Measurements from ENCODE around the gene NDUFC1. TPM values are rescaled to one million over a fixed set of nuclear protein-coding genes. Genes with fewer than 3 reads are reported as not detected.

NDUFC1 gene
- total RNA-seq: 63.4 and 67.2 TPM in 2 replicates

GRCh38 chr4:139301821-139302611 is at the start of gene NDUFC1:
Gene NDUFC1 (minus strand): TSS chr4:139302477. CDS start chr4:139295798, 6,679 bp downstream.

DNA sequence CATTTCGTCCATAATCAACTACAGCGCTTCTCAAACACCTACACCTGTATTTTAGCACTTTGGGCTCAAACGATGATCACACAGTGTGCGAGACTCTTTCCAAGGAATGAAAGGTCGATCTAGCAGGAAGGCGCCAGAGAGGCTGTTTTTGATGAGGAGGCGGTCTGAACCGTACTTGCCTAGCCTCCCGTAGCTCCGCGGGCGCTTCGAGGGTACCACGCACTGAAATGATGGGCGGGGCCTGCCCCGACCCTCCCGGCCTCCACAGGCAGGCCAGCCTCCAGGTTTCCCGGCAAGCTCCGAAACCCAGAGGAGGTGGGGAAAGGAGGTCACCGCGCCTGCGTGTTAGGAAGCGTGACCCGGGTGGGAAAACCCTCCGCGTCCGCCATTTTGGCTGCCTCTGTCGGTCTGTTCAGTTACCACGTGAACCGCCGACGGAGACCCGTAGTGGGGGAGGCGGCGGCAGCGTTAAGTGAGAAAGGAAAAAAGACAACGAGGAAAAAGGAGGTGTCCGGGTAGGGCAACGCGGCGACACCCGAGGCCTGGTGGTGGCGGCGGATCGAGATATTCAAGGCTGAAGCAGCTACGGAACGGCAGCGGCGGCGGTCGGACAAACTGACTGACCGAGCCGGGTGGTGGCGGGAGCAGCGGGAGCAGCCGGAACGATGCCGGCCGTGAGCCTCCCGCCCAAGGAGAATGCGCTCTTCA is 1.0 kb downstream of the NDUFC1 start, which contains the start of gene NAA15:
Gene NAA15, plus strand, starts transcription at position 393 of the 708 bp plus-strand sequence. Its CDS starts 273 bp downstream, at position 666.

DNA sequence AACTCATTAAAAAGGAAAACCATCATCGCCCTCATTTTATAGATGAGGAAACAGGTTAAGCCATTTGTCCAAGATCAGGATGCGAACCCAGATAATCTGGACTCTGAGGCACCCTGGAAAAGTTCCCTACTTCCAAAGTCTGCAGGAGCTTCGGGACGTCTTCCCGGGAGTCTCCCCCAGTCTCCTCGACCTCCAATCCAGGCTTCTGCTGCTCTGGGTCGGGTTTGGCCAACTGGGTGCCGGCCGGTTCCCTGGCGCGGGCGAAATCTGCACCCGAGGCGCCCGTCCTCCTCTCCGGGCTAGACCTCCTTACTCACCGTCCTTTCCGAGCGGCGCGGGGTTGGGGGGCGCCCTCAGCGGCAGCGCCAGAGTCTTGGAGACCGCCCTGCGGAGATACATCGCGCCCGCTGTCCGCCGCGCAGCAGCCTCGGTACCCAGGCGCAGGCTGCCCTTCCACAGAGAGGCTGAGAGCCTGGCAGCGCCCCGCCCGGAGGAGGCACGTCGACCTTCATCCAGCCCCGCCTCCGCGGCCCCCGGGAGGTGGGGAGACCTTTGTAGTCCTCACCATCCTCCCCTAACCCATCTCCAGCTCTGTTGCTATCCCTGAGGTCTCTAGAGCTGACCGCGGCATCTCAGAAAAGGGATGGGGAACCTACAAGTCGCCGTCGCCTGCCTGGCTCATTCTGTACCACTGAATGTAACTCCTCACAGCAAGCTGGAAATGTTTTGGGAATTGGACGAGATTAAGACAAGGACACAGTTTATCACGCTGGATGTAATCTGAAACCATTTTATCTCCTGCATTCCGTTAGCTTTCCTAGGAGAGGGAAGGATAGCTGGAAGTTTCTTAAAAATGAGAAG is 22.3 kb downstream of the NDUFC1 start, which contains the start of gene MGARP:
Gene MGARP, minus strand, starts transcription at position 466 of the 861 bp plus-strand sequence. Its CDS starts 67 bp downstream, at position 399.

Other genes starting within 250 kb of the NDUFC1 start
- 14.1 and 18.6 TPM in 2 replicates for gene ELF2, start 125.3 kb downstream of the NDUFC1 start, total RNA-seq
- gene MGARP, start 22.3 kb downstream of the NDUFC1 start, total RNA-seq: 0.08 and 0.47 TPM in 2 replicates
- gene NAA15, start 972 bp downstream of the NDUFC1 start, total RNA-seq: 25.5 and 38.0 TPM in 2 replicates
- gene RAB33B, start 151.6 kb upstream of the NDUFC1 start, total RNA-seq: 4.8 and 6.4 TPM in 2 replicates

All from hair follicular keratinocyte (primary cell).